Liver (tissue), 9 donors: ENCODE measurements around the gene C1orf21. TPM values are rescaled to one million over a fixed set of nuclear protein-coding genes. Genes with fewer than 3 reads are reported as not detected.

ENCODE experiments used
- DNase-seq: peaks from one replicate; pipeline ENCODE4 v3.0.0-alpha.2; 2017; ENCODE audit warnings: low spot score
- H3K27ac ChIP-seq, 2 donors: one replicate each; pipeline ENCODE4 v1.7.0; 2013; ENCODE audit warnings: inconsistent platforms in 2 of 2, low read length in 2 of 2, control low read depth in 1 of 2, low read depth in 1 of 2, mild to moderate bottlenecking in 1 of 2
- H3K27me3 ChIP-seq, 4 donors: one replicate each; pipeline versions ENCODE4 v1.6.1 to v1.7.0; 2013; ENCODE audit warnings: low read length in 3 of 4, inconsistent platforms in 1 of 4, mild to moderate bottlenecking in 1 of 4, moderate library complexity in 1 of 4; ENCODE audit not compliant: control insufficient read depth in 4 of 4, insufficient read depth in 4 of 4
- H3K36me3 ChIP-seq, 4 donors: one replicate each; pipeline versions ENCODE4 v1.6.1 to v1.7.0; 2013; ENCODE audit warnings: low read length in 3 of 4, mild to moderate bottlenecking in 3 of 4, low read depth in 1 of 4, moderate library complexity in 1 of 4; ENCODE audit not compliant: control insufficient read depth in 4 of 4, insufficient read depth in 3 of 4
- H3K4me1 ChIP-seq, 4 donors: one replicate each; pipeline versions ENCODE4 v1.6.1 to v1.7.0; 2013; ENCODE audit warnings: low read length in 3 of 4, mild to moderate bottlenecking in 3 of 4, moderate library complexity in 1 of 4; ENCODE audit not compliant: control insufficient read depth in 4 of 4, insufficient read depth in 4 of 4
- H3K4me3 ChIP-seq, 3 donors: one replicate each; pipeline versions ENCODE4 v1.6.1 to v1.7.0; 2013; ENCODE audit warnings: low read length in 3 of 3, control low read depth in 1 of 3, low read depth in 1 of 3, mild to moderate bottlenecking in 1 of 3
- H3K9ac ChIP-seq, 2 donors: one replicate each; pipeline ENCODE4 v1.7.0; 2013; ENCODE audit warnings: low read length in 2 of 2, mild to moderate bottlenecking in 2 of 2, moderate library complexity in 2 of 2, control low read depth in 1 of 2, low read depth in 1 of 2
- H3K9me3 ChIP-seq, 4 donors: one replicate each; pipeline versions ENCODE4 v1.6.1 to v1.7.0; 2013; ENCODE audit warnings: low read length in 3 of 4; ENCODE audit not compliant: control insufficient read depth in 4 of 4
- ATF3 ChIP-seq: IDR thresholded peaks from 2 replicates; pipeline ENCODE4 v1.6.1; 2016; ENCODE audit warnings: antibody characterized with exemption
- CTCF ChIP-seq: fragments of 150-350 bp; IDR thresholded peaks from 2 replicates; pipeline ENCODE4 v1.5.1; 2017; ENCODE audit warnings: improper control_type of control experiment, low read depth, low read length; ENCODE audit not compliant: missing input control
- EGR1 ChIP-seq, 2 donors: IDR thresholded peaks; 2 replicates each; pipeline ENCODE4 v1.6.1; 2016 to 2018; ENCODE audit warnings: antibody characterized with exemption in 2 of 2, low read depth in 2 of 2
- FOXA1 ChIP-seq: IDR thresholded peaks from 2 replicates; pipeline ENCODE4 v1.6.1; 2016; ENCODE audit warnings: antibody characterized with exemption
- FOXA2 ChIP-seq: IDR thresholded peaks from 2 replicates; pipeline ENCODE4 v1.6.1; 2016; ENCODE audit warnings: antibody characterized with exemption
- GABPA ChIP-seq, 2 donors: IDR thresholded peaks in 1 of 2; conservative IDR thresholded peaks in 1 of 2; 2 replicates each; pipeline ENCODE4 v1.6.1; 2016; ENCODE audit warnings: antibody characterized with exemption in 2 of 2, mild to moderate bottlenecking in 1 of 2, moderate library complexity in 1 of 2
- HNF4A ChIP-seq, 2 donors: conservative IDR thresholded peaks; 2 replicates each; pipeline ENCODE4 v1.6.1; 2016; ENCODE audit warnings: antibody characterized with exemption in 2 of 2, mild to moderate bottlenecking in 2 of 2
- HNF4G ChIP-seq: IDR thresholded peaks from 2 replicates; pipeline ENCODE4 v1.6.1; 2016; ENCODE audit warnings: antibody characterized with exemption
- MAX ChIP-seq: IDR thresholded peaks from 2 replicates; pipeline ENCODE4 v1.6.1; 2016; ENCODE audit warnings: antibody characterized with exemption
- NR2F2 ChIP-seq: IDR thresholded peaks from 2 replicates; pipeline ENCODE4 v1.6.1; 2016; ENCODE audit warnings: antibody characterized with exemption
- RAD21 ChIP-seq, 2 donors: IDR thresholded peaks; 2 replicates each; pipeline ENCODE4 v1.6.1; 2016; ENCODE audit warnings: antibody characterized with exemption in 2 of 2, mild to moderate bottlenecking in 2 of 2
- REST ChIP-seq: IDR thresholded peaks from 2 replicates; pipeline ENCODE4 v1.6.1; 2016; ENCODE audit warnings: antibody characterized with exemption, mild to moderate bottlenecking
- RXRA ChIP-seq, 2 donors: IDR thresholded peaks; 2 replicates each; pipeline ENCODE4 v1.6.1; 2017 to 2018; ENCODE audit warnings: antibody characterized with exemption in 2 of 2, mild to moderate bottlenecking in 1 of 2
- SP1 ChIP-seq: IDR thresholded peaks from 2 replicates; pipeline ENCODE4 v1.6.1; 2018; ENCODE audit warnings: antibody characterized with exemption, mild to moderate bottlenecking
- TAF1 ChIP-seq: conservative IDR thresholded peaks from 2 replicates; pipeline ENCODE4 v1.6.1; 2016; ENCODE audit warnings: antibody characterized with exemption, mild to moderate bottlenecking
- YY1 ChIP-seq: IDR thresholded peaks from 2 replicates; pipeline ENCODE4 v1.6.1; 2016; ENCODE audit warnings: antibody characterized with exemption, mild to moderate bottlenecking
- ZBTB33 ChIP-seq: IDR thresholded peaks from 2 replicates; pipeline ENCODE4 v1.6.1; 2016; ENCODE audit warnings: antibody characterized with exemption
- WGBS: extraction: QIAGEN DNeasy Blood & Tissue Kit; methylation state at CpG from one replicate; pipeline ENCODE4 v1.1.7; 2013; 5-methylcytosine and 5-hydroxymethylcytosine counted together
- polyA plus RNA-seq, 2 donors: library from polyadenylated mRNA; stranded (reverse) in 1 of 2; unstranded in 1 of 2; fragments of 200-250 nt in 1 of 2; fragments of >200 nt in 1 of 2; fragmentation: Nextera tagmentation in 1 of 2; extraction: Ambion mirVana in 1 of 2; gene quantifications; one replicate each; pipeline versions ENCODE4 v1.2.1 to v1.2.3, GENCODE V29; 2013 to 2015
- total RNA-seq, 2 donors: library from RNA; depleted of rRNA; stranded (reverse); fragments of >200 nt; gene quantifications; one replicate each; pipeline ENCODE4 v1.2.3, GENCODE V29; 2014
- donor health status: healthy.
- donor health status: healthy.
- donor health status: healthy.
- donor health status: healthy.
- donor health status: healthy.

Gene C1orf21
- total and polyA plus RNA-seq, 4 donors = 2.3 to 21.3 (median 13.4) TPM

GRCh38 chr1:184655185-184655584, 268.4 kb downstream of the C1orf21 start:
- DNase-seq = no peak
- TF ChIP-seq HNF4G = no peak
- TF ChIP-seq GABPA (IDR thresholded peaks at IDR 0.05 in 1 of 2, conservative IDR thresholded peaks at IDR 0.05 in 1 of 2) = no peak
- no peak for TF ChIP-seq HNF4A (conservative IDR thresholded peaks at IDR 0.05)
- H3K27me3 ChIP-seq = no peaks in the 10 kb centered on the region
- H3K9ac ChIP-seq = no peak overlapping the region
- no peak overlapping the region for H3K27ac ChIP-seq
- H3K9me3 ChIP-seq = no peaks in the 10 kb centered on the region
- H3K36me3 ChIP-seq = no peaks in the 10 kb centered on the region
- H3K4me3 ChIP-seq = no peak overlapping the region
- no peaks in the 10 kb centered on the region for H3K4me1 ChIP-seq

GRCh38 chr1:184656221-184656620, 269.4 kb downstream of the C1orf21 start:
- no peaks in the 10 kb centered on the region for H3K36me3 ChIP-seq
- H3K4me1 ChIP-seq = no peaks in the 10 kb centered on the region
- H3K9me3 ChIP-seq = no peaks in the 10 kb centered on the region
- no peak for TF ChIP-seq CTCF
- no peak for TF ChIP-seq HNF4A (conservative IDR thresholded peaks at IDR 0.05)
- TF ChIP-seq NR2F2 = no peak
- no peak for TF ChIP-seq GABPA (IDR thresholded peaks at IDR 0.05 in 1 of 2, conservative IDR thresholded peaks at IDR 0.05 in 1 of 2)
- TF ChIP-seq RAD21 (IDR thresholded peaks at IDR 0.05) = no peak
- no peak for TF ChIP-seq TAF1
- no peak for TF ChIP-seq RXRA (IDR thresholded peaks at IDR 0.05)
- TF ChIP-seq ATF3 = no peak
- TF ChIP-seq EGR1 (IDR thresholded peaks at IDR 0.05; ENCODE audit: low read depth in 2 of 2) = no peak
- no peak for TF ChIP-seq HNF4G
- no peak for TF ChIP-seq REST
- 98% methylated on average over 2 of the region's 2 CpGs for WGBS
- DNase-seq = no peak
- H3K4me3 ChIP-seq = no peak overlapping the region
- H3K27ac ChIP-seq = no peak overlapping the region
- no peak overlapping the region for H3K9ac ChIP-seq
- H3K27me3 ChIP-seq = no peaks in the 10 kb centered on the region

- Histone ChIP-seq H3K9me3 (no peaks in the 10 kb centered on the region), H3K27ac (no peak overlapping the region), H3K36me3 (no peaks in the 10 kb centered on the region), H3K4me1 (no peaks in the 10 kb centered on the region), H3K9ac (no peak overlapping the region), H3K27me3 (no peaks in the 10 kb centered on the region), H3K4me3 (no peak overlapping the region)
- 96% methylated on average over 2 of the region's 2 CpGs for WGBS
- DNase-seq = no peak
- no peak for TF ChIP-seq SP1
- TF ChIP-seq NR2F2 = no peak
- no peak for TF ChIP-seq CTCF
- TF ChIP-seq FOXA1 = no peak
- TF ChIP-seq MAX = no peak
- no peak for TF ChIP-seq ZBTB33
- no peak for TF ChIP-seq GABPA (IDR thresholded peaks at IDR 0.05 in 1 of 2, conservative IDR thresholded peaks at IDR 0.05 in 1 of 2)
- TF ChIP-seq EGR1 (IDR thresholded peaks at IDR 0.05; ENCODE audit: low read depth in 2 of 2) = no peak
- TF ChIP-seq YY1 = no peak
- no peak for TF ChIP-seq FOXA2
- TF ChIP-seq ATF3 = no peak
Observed at GRCh38 chr1:184658055-184658454, 271.2 kb downstream of the C1orf21 start.
